CD8-positive, alpha-beta memory T cell (primary cell): Measurements from ENCODE around the gene PLAAT3. TPM values are rescaled to one million over a fixed set of nuclear protein-coding genes. Genes with fewer than 3 reads are reported as not detected.
A peak's percentile ranks its signal among the peaks of the same experiment; 100 is the strongest.

Experiments
- CTCF ChIA-PET: fragments of 350-600 bp; sonication (Branson Sonifier 250); formaldehyde crosslinking; loops from one replicate; lab custom pipeline; 2021; ENCODE audit warnings: antibody characterized with exemption; lab: Charles Lee
- POLR2A ChIA-PET: fragments of 350-600 bp; sonication (Branson Sonifier 250); formaldehyde crosslinking; loops from one replicate; lab custom pipeline; 2021; ENCODE audit warnings: antibody characterized with exemption; lab: Charles Lee
- DNase-seq, 5 donors: peaks; one replicate each; pipeline versions ENCODE4 v3.0.0 to v3.0.0-alpha.2; 2020 to 2022; ENCODE audit warnings: mixed read lengths in 1 of 5
- H3K27ac ChIP-seq: one replicate; pipeline ENCODE4 v1.7.0; 2013; ENCODE audit warnings: low read depth, mild to moderate bottlenecking, low read length, moderate library complexity
- H3K27me3 ChIP-seq: 2 replicates; pipeline ENCODE4 v1.7.0; 2013; ENCODE audit warnings: low read length, mild to moderate bottlenecking; ENCODE audit not compliant: insufficient read depth, poor library complexity, severe bottlenecking
- H3K36me3 ChIP-seq: 2 replicates; pipeline ENCODE4 v1.7.0; 2013; ENCODE audit warnings: mild to moderate bottlenecking, low read length, moderate library complexity; ENCODE audit not compliant: insufficient read depth
- H3K4me1 ChIP-seq: 2 replicates; pipeline ENCODE4 v1.7.0; 2013; ENCODE audit warnings: mild to moderate bottlenecking, low read length, moderate library complexity; ENCODE audit not compliant: insufficient read depth
- H3K4me3 ChIP-seq: 2 replicates; pipeline ENCODE4 v1.7.0; 2013; ENCODE audit warnings: mild to moderate bottlenecking, low read length
- H3K9me3 ChIP-seq: 2 replicates; pipeline ENCODE4 v1.7.0; 2013; ENCODE audit warnings: mild to moderate bottlenecking, low read length
- H3K27ac Mint-ChIP-seq, 8 donors: one replicate each; pipeline ENCODE4 v1.8.0; 2020 to 2021; ENCODE audit warnings: mixed read lengths in 8 of 8, mild to moderate bottlenecking in 6 of 8, inconsistent platforms in 3 of 8, moderate library complexity in 3 of 8
- H3K27me3 Mint-ChIP-seq, 2 donors: one replicate each; pipeline ENCODE4 v1.8.0; 2020 to 2021; ENCODE audit warnings: mixed read lengths in 2 of 2, mild to moderate bottlenecking in 1 of 2, moderate library complexity in 1 of 2
- H3K36me3 Mint-ChIP-seq, 3 donors: one replicate each; pipeline ENCODE4 v1.8.0; 2020 to 2021; ENCODE audit warnings: mixed read lengths in 3 of 3, inconsistent platforms in 1 of 3, mild to moderate bottlenecking in 1 of 3
- H3K4me1 Mint-ChIP-seq, 3 donors: one replicate each; pipeline ENCODE4 v1.8.0; 2020 to 2021; ENCODE audit warnings: mixed read lengths in 3 of 3, inconsistent platforms in 1 of 3, mild to moderate bottlenecking in 1 of 3
- H3K4me3 Mint-ChIP-seq, 7 donors: one replicate each; pipeline ENCODE4 v1.8.0; 2020 to 2021; ENCODE audit warnings: mixed read lengths in 7 of 7, mild to moderate bottlenecking in 6 of 7, moderate library complexity in 4 of 7, inconsistent platforms in 2 of 7
- H3K9me3 Mint-ChIP-seq, 5 donors: one replicate each; pipeline ENCODE4 v1.8.0; 2020 to 2022; ENCODE audit warnings: mixed read lengths in 5 of 5, mild to moderate bottlenecking in 3 of 5, moderate library complexity in 2 of 5, inconsistent platforms in 1 of 5
- polyA plus RNA-seq: library from polyadenylated mRNA; unstranded; fragments of 300-500 nt; fragmentation: Illumina TruSeq; gene quantifications from one replicate; pipeline ENCODE4 v1.2.3, GENCODE V29; 2021
- total RNA-seq, 2 experiments: library from RNA; stranded (reverse); gene quantifications; one replicate each; pipeline ENCODE4 v1.2.3, GENCODE V29; 2021

PLAAT3 gene
- 10 to 100 TPM; 13.9 to 16.0 TPM for total RNA-seq
- 39.5 TPM for polyA plus RNA-seq

- no peaks in the 10 kb centered on the region for H3K36me3 ChIP-seq
- ChIA-PET CTCF (no interaction called here), POLR2A (no interaction called here)
- H3K9me3 ChIP-seq, result no peaks in the 10 kb centered on the region
- Mint-ChIP-seq H3K4me3 (peak within 1 kb of the TSS; percentile 87 to 96 (median 90)), H3K27ac (peak within 1 kb of the TSS; percentile 78 to 93 (median 88)), H3K27me3 (no peaks in the 10 kb centered on the region), H3K36me3 (peaks cover 0 to 3% (median 0%) of the 10 kb centered on the region in 3 donors), H3K9me3 (no peaks in the 10 kb centered on the region), H3K4me1 (peaks cover 26 to 45% (median 36%) of the 10 kb centered on the region in 3 donors)
- DNase-seq, result peak in 3 of 5 donors; percentile 7 to 26 (median 22)
- H3K4me1 ChIP-seq, result no peaks in the 10 kb centered on the region
- H3K4me3 ChIP-seq, result peak within 1 kb of the TSS; percentile 81
- peak within 1 kb of the TSS; percentile 65 for H3K27ac ChIP-seq
- no peaks in the 10 kb centered on the region for H3K27me3 ChIP-seq
Observed at GRCh38 chr11:63614136-63614671, at the start of gene PLAAT3. TSS of gene PLAAT3 (minus strand) at chr11:63614433. CDS start at chr11:63614014, 419 bp downstream.

- POLR2A ChIA-PET, result no interaction called here
- Histone ChIP-seq H3K4me3 (no peak overlapping the region), H3K27me3 (no peaks in the 10 kb centered on the region), H3K36me3 (no peaks in the 10 kb centered on the region), H3K4me1 (peaks cover 11% of the 10 kb centered on the region), H3K9me3 (no peaks in the 10 kb centered on the region), H3K27ac (no peak overlapping the region)
- CTCF ChIA-PET, result no interaction called here
- Mint-ChIP-seq H3K27ac (peak overlapping the region in 1 of 8 donors; percentile 72), H3K4me1 (peaks cover 39 to 77% (median 52%) of the 10 kb centered on the region in 3 donors), H3K27me3 (no peaks in the 10 kb centered on the region), H3K9me3 (no peaks in the 10 kb centered on the region), H3K4me3 (peak overlapping the region in 1 of 7 donors; percentile 82), H3K36me3 (peaks cover 0 to 16% (median 6%) of the 10 kb centered on the region in 3 donors)
- DNase-seq, result no peak
Observed at GRCh38 chr11:63663809-63664208, 49.6 kb upstream of the PLAAT3 start.

GRCh38 chr11:63660972-63661371 lies 46.7 kb upstream of the PLAAT3 start:
- no peak overlapping the region for H3K27ac ChIP-seq
- Mint-ChIP-seq H3K9me3 (no peaks in the 10 kb centered on the region), H3K27me3 (no peaks in the 10 kb centered on the region), H3K4me3 (no peak overlapping the region), H3K27ac (peak overlapping the region in 1 of 8 donors; percentile 17), H3K36me3 (peaks cover 4 to 23% (median 5%) of the 10 kb centered on the region in 3 donors), H3K4me1 (peaks cover 31 to 56% (median 42%) of the 10 kb centered on the region in 3 donors)
- no peaks in the 10 kb centered on the region for H3K9me3 ChIP-seq
- peaks cover 3% of the 10 kb centered on the region for H3K36me3 ChIP-seq
- CTCF ChIA-PET, result interaction anchor here (0.8 to 1.4 kb wide), 2 partner anchors 10 to 21 kb away, joined by 3 to 6 read pairs; no protein-coding TSS in a partner anchor
- no peak overlapping the region for H3K4me3 ChIP-seq
- DNase-seq, result no peak
- no peaks in the 10 kb centered on the region for H3K27me3 ChIP-seq
- no peaks in the 10 kb centered on the region for H3K4me1 ChIP-seq
- POLR2A ChIA-PET, result interaction anchor here (1.0 kb wide), 1 partner anchor 20 kb away, joined by 7 read pairs; the partner anchor contains the start of gene RTN3

- Mint-ChIP-seq H3K36me3 (peaks cover 14 to 53% (median 19%) of the 10 kb centered on the region in 3 donors), H3K27ac (peak overlapping the region in 4 of 8 donors; percentile 34 to 85 (median 64)), H3K4me3 (no peak overlapping the region), H3K9me3 (no peaks in the 10 kb centered on the region), H3K4me1 (peaks cover 13 to 18% (median 13%) of the 10 kb centered on the region in 3 donors), H3K27me3 (no peaks in the 10 kb centered on the region)
- H3K4me3 ChIP-seq, result no peak overlapping the region
- POLR2A ChIA-PET, result interaction anchor here (0.6 kb wide), 1 partner anchor 101 kb away, joined by 5 read pairs; no protein-coding TSS in a partner anchor
- H3K9me3 ChIP-seq, result no peaks in the 10 kb centered on the region
- H3K4me1 ChIP-seq, result no peaks in the 10 kb centered on the region
- H3K36me3 ChIP-seq, result peaks cover 15% of the 10 kb centered on the region
- no peak for DNase-seq
- CTCF ChIA-PET, result no interaction called here
- H3K27ac ChIP-seq, result no peak overlapping the region
- H3K27me3 ChIP-seq, result no peaks in the 10 kb centered on the region
Observed at GRCh38 chr11:63652671-63653070, 38.4 kb upstream of the PLAAT3 start.

DNA sequence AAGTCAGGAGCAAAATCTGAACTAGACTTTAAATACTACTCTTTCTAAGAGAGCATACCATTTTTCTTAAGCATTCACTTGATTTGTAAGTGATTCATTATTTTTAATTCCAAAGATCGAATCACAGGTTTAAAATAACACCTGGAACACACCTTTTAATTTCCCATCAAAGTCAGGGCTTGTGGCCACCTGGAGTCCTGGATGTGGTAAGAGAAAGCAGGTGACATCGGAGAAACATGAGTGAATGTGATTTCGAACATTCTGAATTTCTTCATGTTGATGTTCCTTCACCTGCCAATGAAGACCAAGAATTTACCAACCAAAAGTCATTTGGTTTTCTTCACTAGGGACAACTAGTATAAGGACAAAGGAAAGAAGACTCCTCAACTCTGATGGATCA lies 29.0 kb upstream of the PLAAT3 start:
- CTCF ChIA-PET, result interaction anchor here (1.0 kb wide), 1 partner anchor 26 kb away, joined by 3 read pairs; no protein-coding TSS in a partner anchor
- no peak overlapping the region for H3K4me3 Mint-ChIP-seq
- Histone ChIP-seq H3K27me3 (no peaks in the 10 kb centered on the region), H3K9me3 (no peaks in the 10 kb centered on the region), H3K4me1 (no peaks in the 10 kb centered on the region), H3K36me3 (peaks cover 18% of the 10 kb centered on the region), H3K27ac (no peak overlapping the region), H3K4me3 (no peak overlapping the region)
- POLR2A ChIA-PET, result no interaction called here
- H3K9me3 Mint-ChIP-seq, result no peaks in the 10 kb centered on the region
- H3K36me3 Mint-ChIP-seq, result peaks cover 0 to 65% (median 20%) of the 10 kb centered on the region in 3 donors
- peak overlapping the region in 3 of 8 donors; percentile 31 to 74 (median 39) for H3K27ac Mint-ChIP-seq
- DNase-seq, result no peak
- peaks cover 6 to 14% (median 14%) of the 10 kb centered on the region in 3 donors for H3K4me1 Mint-ChIP-seq
- H3K27me3 Mint-ChIP-seq, result no peaks in the 10 kb centered on the region

DNA sequence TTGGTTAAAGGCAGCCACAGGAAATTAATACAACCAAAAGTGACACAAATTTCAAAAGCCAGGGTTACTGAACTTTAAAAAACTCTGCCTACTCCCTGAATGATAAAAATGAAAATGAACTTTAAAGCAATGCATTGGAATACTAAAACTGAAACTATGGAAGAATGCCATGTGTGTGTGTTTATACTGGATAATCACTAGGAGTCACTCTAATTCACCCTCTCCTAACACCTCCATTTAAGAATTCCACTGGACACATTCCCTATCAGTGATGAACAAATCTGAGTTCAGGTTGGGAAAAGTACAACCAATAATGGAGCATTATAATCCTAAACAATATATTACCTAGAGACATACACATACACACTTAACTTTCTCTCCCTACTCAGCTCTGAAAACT lies 27.5 kb upstream of the PLAAT3 start:
- Histone ChIP-seq H3K4me1 (no peaks in the 10 kb centered on the region), H3K27ac (no peak overlapping the region), H3K36me3 (peaks cover 15% of the 10 kb centered on the region), H3K4me3 (no peak overlapping the region), H3K9me3 (no peaks in the 10 kb centered on the region), H3K27me3 (no peaks in the 10 kb centered on the region)
- Mint-ChIP-seq H3K27ac (peak overlapping the region in 3 of 8 donors; percentile 3 to 73 (median 61)), H3K9me3 (no peaks in the 10 kb centered on the region), H3K36me3 (peaks cover 0 to 61% (median 14%) of the 10 kb centered on the region in 3 donors), H3K27me3 (no peaks in the 10 kb centered on the region), H3K4me1 (peaks cover 8 to 19% (median 14%) of the 10 kb centered on the region in 3 donors), H3K4me3 (no peak overlapping the region)
- ChIA-PET CTCF (interaction anchor here (0.5 kb wide), 1 partner anchor 1580 kb away, joined by 3 read pairs; no protein-coding TSS in a partner anchor), POLR2A (no interaction called here)
- no peak for DNase-seq

DNA sequence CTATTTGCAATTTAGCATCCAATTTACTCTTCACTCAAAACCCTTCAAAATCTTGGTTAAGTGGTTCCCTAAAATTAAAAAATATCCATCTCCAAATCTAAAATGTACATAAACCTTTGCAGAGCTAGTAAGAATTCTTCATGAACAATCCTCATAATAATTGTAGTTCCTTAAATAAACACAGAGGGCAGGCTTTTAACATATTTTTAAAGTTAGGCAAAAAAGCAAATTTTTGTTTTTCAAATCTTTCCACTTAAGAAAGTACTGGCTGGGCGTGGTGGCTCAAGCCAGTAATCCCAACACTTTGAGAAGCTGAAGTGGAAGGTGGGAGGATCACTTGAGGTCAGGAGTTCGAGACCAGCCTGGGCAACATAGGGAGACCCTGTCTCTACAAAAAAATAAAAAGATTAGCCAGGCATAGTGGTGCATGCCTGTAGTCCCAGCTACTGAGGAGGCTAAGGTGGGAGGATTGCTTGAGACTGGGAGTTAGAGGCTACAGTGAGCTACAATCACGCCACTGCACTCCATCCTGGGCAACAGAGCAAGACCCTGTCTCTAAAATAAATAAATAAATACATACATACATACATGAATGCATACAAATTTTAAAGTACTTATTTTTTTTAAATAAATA lies 25.1 kb upstream of the PLAAT3 start:
- Histone ChIP-seq H3K27ac (no peak overlapping the region), H3K4me1 (no peaks in the 10 kb centered on the region), H3K27me3 (no peaks in the 10 kb centered on the region), H3K4me3 (no peak overlapping the region), H3K9me3 (no peaks in the 10 kb centered on the region), H3K36me3 (peaks cover 22% of the 10 kb centered on the region)
- H3K4me3 Mint-ChIP-seq, result no peak overlapping the region
- DNase-seq, result peak in 1 of 5 donors; percentile 11
- peak overlapping the region in 5 of 8 donors; percentile 13 to 93 (median 43) for H3K27ac Mint-ChIP-seq
- H3K4me1 Mint-ChIP-seq, result peaks cover 11 to 25% (median 18%) of the 10 kb centered on the region in 3 donors
- H3K36me3 Mint-ChIP-seq, result peaks cover 0 to 58% (median 16%) of the 10 kb centered on the region in 3 donors
- H3K27me3 Mint-ChIP-seq, result no peaks in the 10 kb centered on the region
- ChIA-PET POLR2A (interaction anchor here (0.5 kb wide), 1 partner anchor 84 kb away, joined by 3 read pairs; no protein-coding TSS in a partner anchor), CTCF (interaction anchor here (0.7 to 4.6 kb wide), 10 partner anchors 10 to 160 kb away, joined by 3 to 44 read pairs (median 3); no protein-coding TSS in a partner anchor)
- no peaks in the 10 kb centered on the region for H3K9me3 Mint-ChIP-seq
